ENCODE results near the gene PHLDA2. TPM values are rescaled to one million over a fixed set of nuclear protein-coding genes. Genes with fewer than 3 reads are reported as not detected.
"Not testable (repeated sequence)": the region's sequence is repeated elsewhere in the genome, so short reads cannot be mapped to it uniquely, and the experiment has no call there.

Gene PHLDA2
- total and polyA plus RNA-seq, 12 donors, result 0.39 to 14.2 (median 0.89) TPM; not detected in 1

GRCh38 chr11:2909133-2909902 lies 19.9 kb downstream of the PHLDA2 start:
- Histone ChIP-seq H3K4me1 (peaks cover 0 to 27% (median 13%) of the 10 kb centered on the region in 9 donors), H3K36me3 (no peaks in the 10 kb centered on the region), H3K4me3 (peak overlapping the region in 6 of 10 donors; percentile 8 to 36 (median 20)), H3K27me3 (peaks cover 0 to 28% (median 7%) of the 10 kb centered on the region in 7 donors), H3K27ac (no peak overlapping the region), H3K9me3 (peaks cover 0 to 3% (median 0%) of the 10 kb centered on the region in 11 donors)
- 37 to 40% methylated on average over 64 to 78 of the region's 78 CpGs for WGBS, 2 donors
- no peak for DNase-seq
- peak in 3 of 8 donors; percentile 11 to 46 (median 26) for ATAC-seq
- intact Hi-C loops (cut with DNase I), result no loop called here
- TF ChIP-seq CTCF (IDR thresholded peaks at IDR 0.05), result no peak

DNA sequence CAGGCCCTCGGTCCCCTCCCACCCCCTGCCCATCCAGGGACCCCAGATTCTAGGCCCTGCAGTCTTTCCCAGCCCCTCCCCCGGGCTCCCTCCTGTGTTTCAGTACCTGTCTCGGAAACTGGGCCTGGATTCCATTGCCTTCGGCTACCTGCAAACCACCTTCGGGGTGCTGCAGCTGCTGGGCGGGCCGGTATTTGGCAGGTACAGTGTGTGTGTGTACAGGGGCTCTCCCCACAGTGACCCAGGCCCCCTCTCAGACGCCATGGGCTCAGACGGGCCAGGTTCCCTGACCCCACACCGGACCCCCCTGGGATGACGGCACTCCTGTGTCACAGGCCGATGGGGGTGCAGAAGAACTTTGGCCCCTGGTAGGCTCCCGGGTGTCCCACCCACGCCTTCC lies 21.1 kb downstream of the PHLDA2 start:
- Histone ChIP-seq H3K4me1 (peaks cover under 1 to 18% (median 7%) of the 10 kb centered on the region in 9 donors), H3K27me3 (peaks cover 0 to 34% (median 7%) of the 10 kb centered on the region in 7 donors), H3K9me3 (peaks cover 0 to 3% (median 0%) of the 10 kb centered on the region in 11 donors), H3K4me3 (no peak overlapping the region), H3K27ac (no peak overlapping the region), H3K36me3 (no peaks in the 10 kb centered on the region)
- WGBS, 2 donors, result 91 to 96% methylated on average over 14 of the region's 14 CpGs
- DNase-seq (no peak), ATAC-seq (no peak)
- TF ChIP-seq CTCF (IDR thresholded peaks at IDR 0.05), result no peak
- intact Hi-C loops (cut with DNase I), result no loop called here

DNA sequence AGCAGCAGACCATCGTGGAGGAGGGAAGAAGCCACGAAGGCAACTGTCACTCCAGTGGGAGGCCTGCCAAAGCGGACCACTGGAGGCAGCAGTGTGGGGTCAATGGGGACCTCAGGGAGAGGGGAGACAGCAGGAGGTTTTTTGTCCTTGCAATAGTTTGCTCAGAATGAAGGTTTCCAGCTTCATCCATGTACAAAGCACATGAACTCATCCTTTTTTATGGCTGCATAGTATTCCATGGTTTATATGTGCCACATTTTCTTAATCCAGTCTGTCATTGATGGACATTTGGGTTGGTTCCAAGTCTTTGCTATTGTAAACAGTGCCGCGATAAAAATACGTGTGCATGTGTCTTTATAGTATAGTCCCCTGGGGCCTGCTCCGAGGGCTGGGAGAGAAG lies 23.9 kb downstream of the PHLDA2 start:
- peaks cover 0 to 32% (median 17%) of the 10 kb centered on the region in 7 donors for H3K27me3 ChIP-seq
- H3K27ac ChIP-seq; H3K36me3 ChIP-seq; DNase-seq; ATAC-seq; intact Hi-C loops (cut with DNase I); H3K4me3 ChIP-seq; H3K9me3 ChIP-seq: not testable (repeated sequence)
- 78 to 85% methylated on average over 7 of the region's 7 CpGs for WGBS, 2 donors
- H3K4me1 ChIP-seq, result peaks cover 6 to 38% (median 19%) of the 10 kb centered on the region in 9 donors

DNA sequence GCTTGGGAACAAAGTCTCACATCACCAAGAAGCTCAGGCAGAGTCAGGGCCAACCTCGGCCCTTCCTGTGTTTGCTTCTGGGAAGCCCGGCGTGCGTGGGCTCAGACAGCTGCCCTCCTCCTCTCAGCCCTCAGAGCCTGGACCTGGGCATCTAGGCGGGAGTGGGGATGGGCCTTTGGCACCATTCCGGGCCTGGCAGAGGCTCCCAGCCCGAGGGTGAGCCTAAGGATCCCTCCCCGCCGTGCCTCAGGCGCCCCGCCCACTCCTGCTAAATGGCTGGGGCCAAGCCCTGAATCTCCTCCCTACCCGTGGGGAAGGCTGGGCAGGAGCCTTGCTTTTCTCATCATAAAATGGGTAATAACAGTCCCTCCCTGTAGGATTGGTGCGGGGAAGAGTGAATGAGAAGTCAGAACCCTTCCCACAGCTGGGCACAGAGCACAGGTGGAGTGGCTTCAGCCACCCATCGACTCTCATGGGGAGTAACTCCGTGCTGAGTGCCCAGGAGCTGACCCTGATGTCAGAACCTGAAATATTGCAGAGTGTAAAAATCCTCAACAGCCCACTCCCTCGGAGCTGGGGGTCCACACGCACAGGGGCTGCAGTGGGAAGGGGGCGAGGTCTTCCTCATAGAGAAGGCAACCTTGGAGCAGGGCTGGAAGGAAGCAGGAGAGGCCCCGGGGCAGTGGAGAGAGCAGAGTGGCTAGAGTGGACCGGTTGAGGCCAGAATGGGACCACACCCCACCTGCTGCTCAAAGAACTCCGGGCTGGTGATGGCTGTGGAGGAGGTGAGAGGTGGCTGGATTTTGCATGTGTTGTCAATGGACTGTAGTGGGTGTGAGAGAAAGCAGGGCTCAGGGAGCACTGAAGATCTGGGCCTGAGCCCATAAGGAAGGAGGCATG lies 24.8 kb downstream of the PHLDA2 start:
- H3K4me1 ChIP-seq, result peaks cover 6 to 43% (median 27%) of the 10 kb centered on the region in 9 donors
- peaks cover 0 to 26% (median 13%) of the 10 kb centered on the region in 7 donors for H3K27me3 ChIP-seq
- WGBS, 2 donors, result 80 to 81% methylated on average over 21 of the region's 21 CpGs

More for the DNA sequence above, 24.8 kb downstream of the PHLDA2 start:
- no peak overlapping the region for H3K4me3 ChIP-seq
- ATAC-seq (no peak), DNase-seq (no peak)
- no peak for TF ChIP-seq CTCF (IDR thresholded peaks at IDR 0.05)
- H3K36me3 ChIP-seq, result no peaks in the 10 kb centered on the region
- peaks cover 0 to 3% (median 0%) of the 10 kb centered on the region in 11 donors for H3K9me3 ChIP-seq
- no peak overlapping the region for H3K27ac ChIP-seq
- intact Hi-C loops (cut with DNase I), result no loop called here
